Endothelial cell (in vitro differentiated cells): Measurements from ENCODE around the gene ADAM17. TPM values are rescaled to one million over a fixed set of nuclear protein-coding genes. Genes with fewer than 3 reads are reported as not detected.

Experiments used
- DNase-seq: peaks from one replicate; pipeline ENCODE4 v3.0.0; 2021; ENCODE audit warnings: low spot score
- H3K27ac Mint-ChIP-seq: one replicate; pipeline ENCODE4 v1.8.0; 2021; ENCODE audit warnings: mixed read lengths, inconsistent platforms; ENCODE audit not compliant: unreplicated experiment
- H3K27me3 Mint-ChIP-seq: one replicate; pipeline ENCODE4 v1.8.0; 2021; ENCODE audit warnings: mild to moderate bottlenecking, moderate library complexity, mixed read lengths, inconsistent platforms; ENCODE audit not compliant: unreplicated experiment
- H3K36me3 Mint-ChIP-seq: one replicate; pipeline ENCODE4 v1.8.0; 2021; ENCODE audit warnings: mild to moderate bottlenecking, low read depth, mixed read lengths, inconsistent platforms; ENCODE audit not compliant: unreplicated experiment
- H3K4me1 Mint-ChIP-seq: one replicate; pipeline ENCODE4 v1.8.0; 2021; ENCODE audit warnings: mild to moderate bottlenecking, mixed read lengths, inconsistent platforms; ENCODE audit not compliant: unreplicated experiment
- H3K4me3 Mint-ChIP-seq: one replicate; pipeline ENCODE4 v1.8.0; 2021; ENCODE audit warnings: mild to moderate bottlenecking, mixed read lengths, inconsistent platforms; ENCODE audit not compliant: unreplicated experiment
- H3K9me3 Mint-ChIP-seq: one replicate; pipeline ENCODE4 v1.8.0; 2021; ENCODE audit warnings: mixed read lengths, inconsistent platforms; ENCODE audit not compliant: unreplicated experiment
- CTCF ChIP-seq: fragments of 200-600 bp; sonication (generic); IDR thresholded peaks from one replicate; pipeline ENCODE4 v1.5.0; 2021; ENCODE audit warnings: antibody characterized with exemption; ENCODE audit not compliant: unreplicated experiment
- total RNA-seq: library from RNA; stranded (reverse); fragmentation: NEBNext Ultra II Directional; extraction: Animal tissue kit (Norgen Biotek cat#: 25700); gene quantifications from one replicate; pipeline ENCODE4 v1.2.1, GENCODE V29; 2021; ENCODE audit not compliant: unreplicated experiment

ADAM17 gene
- total RNA-seq, 1 donor from 2014 or later = 39.7 TPM

GRCh38 chr2:9578467-9579235 lies 23.0 kb upstream of the ADAM17 start:
- H3K27ac Mint-ChIP-seq = no peak overlapping the region

GRCh38 chr2:9574331-9574730 lies 18.7 kb upstream of the ADAM17 start:
- Mint-ChIP-seq H3K27ac (peak overlapping the region; percentile 61), H3K4me3 (no peak overlapping the region), H3K9me3 (no peaks in the 10 kb centered on the region), H3K36me3 (peaks cover 4% of the 10 kb centered on the region), H3K4me1 (peaks cover 15% of the 10 kb centered on the region), H3K27me3 (no peaks in the 10 kb centered on the region)
- no peak for TF ChIP-seq CTCF
- no peak for DNase-seq

More at GRCh38 chr2:9578467-9579235, 23.0 kb upstream of the ADAM17 start:
- Mint-ChIP-seq H3K27me3 (no peaks in the 10 kb centered on the region), H3K9me3 (no peaks in the 10 kb centered on the region), H3K4me3 (no peak overlapping the region), H3K4me1 (peaks cover 11% of the 10 kb centered on the region), H3K36me3 (peaks cover 3% of the 10 kb centered on the region)
- no peak for DNase-seq
- TF ChIP-seq CTCF = no peak

GRCh38 chr2:9573840-9574239 lies 18.2 kb upstream of the ADAM17 start:
- no peak for DNase-seq
- peaks cover 15% of the 10 kb centered on the region for H3K4me1 Mint-ChIP-seq
- peak; percentile 30 for TF ChIP-seq CTCF
- H3K4me3 Mint-ChIP-seq = no peak overlapping the region
- H3K27me3 Mint-ChIP-seq = no peaks in the 10 kb centered on the region
- H3K9me3 Mint-ChIP-seq = no peaks in the 10 kb centered on the region
- peaks cover 4% of the 10 kb centered on the region for H3K36me3 Mint-ChIP-seq
- H3K27ac Mint-ChIP-seq = no peak overlapping the region

GRCh38 chr2:9573013-9573720 lies 17.5 kb upstream of the ADAM17 start:
- no peak for DNase-seq
- no peak for TF ChIP-seq CTCF
- Mint-ChIP-seq H3K36me3 (peaks cover 4% of the 10 kb centered on the region), H3K4me1 (peaks cover 15% of the 10 kb centered on the region), H3K27ac (no peak overlapping the region), H3K9me3 (no peaks in the 10 kb centered on the region), H3K4me3 (no peak overlapping the region), H3K27me3 (no peaks in the 10 kb centered on the region)
